Measurements from ENCODE around the gene EIF2B4.

Gene EIF2B4

DNA sequence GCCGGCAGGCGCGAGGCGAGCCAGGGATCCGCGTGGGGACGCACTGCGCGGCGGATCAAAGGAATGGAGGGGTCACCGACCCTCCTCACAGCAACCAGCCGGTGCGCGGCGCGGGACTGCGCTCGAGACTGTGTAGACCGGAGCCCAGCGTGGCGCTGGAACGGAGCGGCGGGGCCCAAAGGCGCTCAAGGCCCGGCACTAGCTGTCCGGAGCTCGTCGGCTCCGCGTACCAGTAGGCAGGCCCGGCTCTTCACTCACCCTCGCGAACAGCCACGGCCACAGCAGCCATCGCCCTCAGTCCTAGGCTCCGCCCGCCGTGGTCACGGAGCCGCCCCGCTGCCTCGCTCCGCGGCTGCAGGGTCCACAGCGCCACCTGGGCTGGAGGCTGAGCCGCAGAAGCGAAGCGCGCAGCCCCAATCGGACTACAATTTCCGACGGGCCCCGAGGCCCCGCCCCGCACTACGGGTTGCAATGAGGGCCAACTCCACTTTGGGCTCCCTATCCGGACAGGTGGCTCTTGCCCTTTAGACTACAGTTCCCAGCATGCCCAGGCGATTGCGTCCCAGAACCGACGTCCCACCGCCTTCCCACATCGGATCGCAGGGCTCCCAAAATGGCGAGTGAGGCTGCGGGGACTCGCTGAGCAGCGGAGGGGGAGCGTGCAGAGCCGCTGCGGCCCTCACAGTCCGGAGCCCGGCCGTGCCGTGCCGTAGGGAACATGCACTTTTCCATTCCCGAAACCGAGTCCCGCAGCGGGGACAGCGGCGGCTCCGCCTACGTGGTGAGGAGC, at the start of gene EIF2B4, which contains the start of gene SNX17:
Gene EIF2B4 (minus strand): TSS at position 313 of the 790 bp plus-strand sequence. CDS start 24 bp downstream, at position 289.
Gene SNX17 (plus strand): TSS at position 591 of the 790 bp plus-strand sequence. CDS start 128 bp downstream, at position 719.
- DNase-seq (ENCODE audit: low read depth), result peak; percentile 99
- peak within 1 kb of the TSS; percentile 88 for H3K4me3 ChIP-seq (ENCODE audit: low read depth, low read length)
- peak; percentile 71 for TF ChIP-seq CTCF (IDR thresholded peaks at IDR 0.05; ENCODE audit: insufficient read depth, low read depth, low read length, missing control alignments)

DNA sequence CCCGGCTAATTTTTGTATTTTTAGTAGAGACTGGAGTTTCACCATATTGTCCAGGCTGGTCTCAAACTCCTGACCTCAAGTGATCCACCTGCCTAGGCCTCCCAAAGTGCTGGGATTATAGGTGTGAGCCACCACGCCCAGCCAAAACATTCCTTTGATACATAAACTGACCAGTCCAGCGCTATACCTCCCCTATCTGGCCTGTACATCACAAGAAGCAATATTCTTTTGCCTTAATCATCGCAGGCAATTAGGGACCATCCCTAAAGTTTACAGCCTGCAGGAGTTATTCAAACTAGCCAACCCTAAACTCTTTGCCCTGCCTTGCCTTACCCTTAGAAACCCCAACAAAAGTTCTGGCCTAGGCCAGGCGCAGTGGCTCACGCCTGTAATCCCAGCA, 46.0 kb upstream of the EIF2B4 start:
- no peak overlapping the region for H3K4me3 ChIP-seq (ENCODE audit: low read depth, low read length)
- no peak for TF ChIP-seq CTCF (IDR thresholded peaks at IDR 0.05; ENCODE audit: insufficient read depth, low read depth, low read length, missing control alignments)
- DNase-seq (ENCODE audit: low read depth), result no peak

- H3K4me3 ChIP-seq (ENCODE audit: low read depth, low read length), result no peak overlapping the region
- DNase-seq (ENCODE audit: low read depth), result no peak
- TF ChIP-seq CTCF (IDR thresholded peaks at IDR 0.05; ENCODE audit: insufficient read depth, low read depth, low read length, missing control alignments), result no peak
Observed at GRCh38 chr2:27412419-27413152, 42.4 kb upstream of the EIF2B4 start.

- no peak for TF ChIP-seq CTCF (IDR thresholded peaks at IDR 0.05; ENCODE audit: insufficient read depth, low read depth, low read length, missing control alignments)
- H3K4me3 ChIP-seq (ENCODE audit: low read depth, low read length), result peak within 1 kb of the TSS; percentile 90
- peak; percentile 97 for DNase-seq (ENCODE audit: low read depth)
Observed at GRCh38 chr2:27409321-27410073, 39.4 kb upstream of the EIF2B4 start, which contains the start of gene PPM1G. Gene PPM1G, minus strand, starts transcription at chr2:27409591. Its CDS starts 169 bp downstream, at chr2:27409422.

GRCh38 chr2:27408601-27409320, 38.6 kb upstream of the EIF2B4 start:
- TF ChIP-seq CTCF (IDR thresholded peaks at IDR 0.05; ENCODE audit: insufficient read depth, low read depth, low read length, missing control alignments), result no peak
- peak; percentile 39 for DNase-seq (ENCODE audit: low read depth)
- peak overlapping the region; percentile 90 for H3K4me3 ChIP-seq (ENCODE audit: low read depth, low read length)
